T-cell (primary cell): Measurements from ENCODE around the gene TSR3. TPM values are rescaled to one million over a fixed set of nuclear protein-coding genes. Genes with fewer than 3 reads are reported as not detected.

Experiments
- ATAC-seq, 4 experiments: fragments of 200-7000 bp in 3 of 4; fragments of 150-1000 bp in 1 of 4; cut with Tn5 transposase; replicated peaks in 1 of 4; 1 replicate in 3 of 4; 2 replicates in 1 of 4; pipeline ENCODE4 v1.10.0; 2021; ENCODE audit warnings: moderate library complexity in 3 of 4, mild to moderate bottlenecking in 2 of 4, moderate number of reproducible peaks in 1 of 4
- CTCF ChIA-PET, 2 donors: fragments of 300-600 bp; sonication (Branson Sonifier 250); formaldehyde crosslinking; loops; one replicate each; lab custom pipeline; 2022; ENCODE audit warnings: antibody characterized with exemption in 2 of 2; lab: Charles Lee
- POLR2A ChIA-PET, 2 donors: fragments of 300-600 bp; sonication (Branson Sonifier 250); formaldehyde crosslinking; loops; one replicate each; lab custom pipeline; 2022; ENCODE audit warnings: antibody characterized with exemption in 2 of 2; lab: Charles Lee
- DNase-seq, 35 experiments: peaks; one replicate each; pipeline versions ENCODE4 v3.0.0 to v3.0.0-alpha.2; 2013 to 2023
- H3K27ac ChIP-seq: one replicate; pipeline ENCODE4 v1.5.1; 2013; ENCODE audit warnings: low read length
- H3K27me3 ChIP-seq, 2 experiments: replicated peaks in 1 of 2; 1 replicate in 1 of 2; 2 replicates in 1 of 2; pipeline versions ENCODE4 v1.6.1 to v1.7.0; 2013; ENCODE audit warnings: low read length in 1 of 2, mixed read lengths in 1 of 2; ENCODE audit not compliant: control insufficient read depth in 2 of 2, insufficient read depth in 2 of 2; ENCODE audit errors: extremely low read depth in 1 of 2
- H3K36me3 ChIP-seq, 2 donors: 1 replicate in 1 of 2; 2 replicates in 1 of 2; pipeline versions ENCODE4 v1.6.1 to v1.7.0; 2013; ENCODE audit warnings: low read length in 1 of 2; ENCODE audit not compliant: control insufficient read depth in 2 of 2, insufficient read depth in 1 of 2; ENCODE audit errors: extremely low read depth in 1 of 2
- H3K4me1 ChIP-seq, 2 experiments: 1 replicate in 1 of 2; 2 replicates in 1 of 2; pipeline versions ENCODE4 v1.6.1 to v1.7.0; 2013; ENCODE audit warnings: low read length in 2 of 2, mixed read lengths in 1 of 2; ENCODE audit not compliant: insufficient read depth in 2 of 2, control insufficient read depth in 1 of 2; ENCODE audit errors: extremely low read depth in 1 of 2
- H3K4me3 ChIP-seq, 2 donors: 1 replicate in 1 of 2; 2 replicates in 1 of 2; pipeline versions ENCODE4 v1.5.1 to v1.7.0; 2013; ENCODE audit warnings: mild to moderate bottlenecking in 2 of 2, low read length in 1 of 2, moderate library complexity in 1 of 2; ENCODE audit not compliant: control insufficient read depth in 1 of 2; ENCODE audit errors: extremely low read depth in 1 of 2
- H3K9me3 ChIP-seq: 2 replicates; pipeline ENCODE4 v1.7.0; 2013
- H3K27ac Mint-ChIP-seq, 2 donors: one replicate each; pipeline ENCODE4 v1.8.0; 2020 to 2021; ENCODE audit warnings: mild to moderate bottlenecking in 2 of 2, mixed read lengths in 2 of 2
- H3K27me3 Mint-ChIP-seq, 2 donors: one replicate each; pipeline ENCODE4 v1.8.0; 2021 to 2022; ENCODE audit warnings: mixed read lengths in 2 of 2
- H3K36me3 Mint-ChIP-seq: one replicate; pipeline ENCODE4 v1.8.0; 2021; ENCODE audit warnings: mixed read lengths
- H3K4me1 Mint-ChIP-seq, 3 donors: one replicate each; pipeline ENCODE4 v1.8.0; 2020 to 2022; ENCODE audit warnings: mixed read lengths in 3 of 3, mild to moderate bottlenecking in 1 of 3
- H3K4me3 Mint-ChIP-seq, 3 donors: one replicate each; pipeline ENCODE4 v1.8.0; 2020 to 2022; ENCODE audit warnings: mild to moderate bottlenecking in 3 of 3, mixed read lengths in 3 of 3, moderate library complexity in 3 of 3
- H3K9me3 Mint-ChIP-seq, 3 donors: one replicate each; pipeline ENCODE4 v1.8.0; 2020 to 2022; ENCODE audit warnings: mixed read lengths in 3 of 3
- WGBS: methylation state at CpG from one replicate; pipeline ENCODE4 v1.1.5; 2013; ENCODE audit warnings: missing lambda C conversion rate; ENCODE audit not compliant: insufficient coverage; 5-methylcytosine and 5-hydroxymethylcytosine counted together
- total RNA-seq, 35 experiments: library from RNA in 6 of 35; stranded (reverse) in 6 of 35; fragments of 120-200 nt in 1 of 35; gene quantifications; one replicate each; pipeline versions ENCODE4 v1.2.1 to v1.2.4 and lab custom pipeline; 2013 to 2026

Gene TSR3
- total RNA-seq, result 10 to 100 TPM; 25.4 to 53.1 (median 48.1) TPM
- 35.3 TPM for total RNA-seq (2013)
- 14.7 to 75.7 (median 30.5) reads per million in 29 experiments for total RNA-seq (lab: John Stamatoyannopoulos, UW)

DNA sequence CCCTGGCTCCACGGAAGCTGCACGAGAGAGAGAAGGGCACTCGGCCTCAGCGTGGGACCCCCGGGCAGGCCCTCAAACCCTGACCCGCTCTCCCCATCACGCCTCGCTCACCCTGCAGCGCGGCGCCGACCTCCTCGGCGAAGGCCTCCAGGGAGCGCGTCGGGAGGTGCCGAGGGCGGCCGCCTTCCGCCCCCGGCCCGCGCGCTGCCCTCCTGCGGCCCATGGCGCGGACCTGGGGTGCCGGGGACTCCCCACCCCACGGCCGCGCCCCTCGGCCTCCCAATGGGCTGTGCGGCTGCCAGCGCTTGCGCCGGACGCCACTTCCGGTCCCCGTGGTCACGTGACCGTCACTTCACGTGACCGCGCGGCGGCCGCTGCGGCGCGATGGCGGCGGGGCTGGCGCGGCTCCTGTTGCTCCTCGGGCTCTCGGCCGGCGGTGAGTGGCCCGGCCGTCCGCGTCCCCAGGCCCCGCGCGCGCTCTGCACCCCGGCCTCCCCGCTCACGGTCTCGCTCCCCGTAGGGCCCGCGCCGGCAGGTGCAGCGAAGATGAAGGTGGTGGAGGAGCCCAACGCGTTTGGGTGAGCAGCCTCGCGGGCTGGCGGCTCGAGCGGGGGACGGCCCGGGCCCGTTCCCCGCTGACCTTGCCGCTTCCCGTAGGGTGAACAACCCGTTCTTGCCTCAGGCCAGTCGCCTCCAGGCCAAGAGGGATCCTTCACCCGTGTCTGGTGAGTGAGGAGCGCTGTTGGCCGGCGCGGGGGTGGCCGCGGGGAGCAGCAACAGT is at the start of gene TSR3, which contains the start of gene GNPTG:
Gene TSR3 (minus strand): TSS at position 297 of the 781 bp plus-strand sequence. CDS start 74 bp downstream, at position 223.
Gene GNPTG (plus strand): TSS at position 350 of the 781 bp plus-strand sequence. CDS start 35 bp downstream, at position 385.
- no peaks in the 10 kb centered on the region for H3K36me3 Mint-ChIP-seq
- ChIA-PET CTCF (no interaction called here), POLR2A (no interaction called here)
- peak within 1 kb of the TSS; percentile 67 to 94 for H3K4me3 ChIP-seq
- no peak within 1 kb of the TSS for H3K27ac ChIP-seq
- DNase-seq (peak; percentile 63 to 93 (median 78)), ATAC-seq (peak; percentile 85 to 94 (median 86))
- H3K36me3 ChIP-seq, result peaks cover 0 to 26% of the 10 kb centered on the region in 2 donors
- no peaks in the 10 kb centered on the region for H3K9me3 ChIP-seq
- H3K4me1 ChIP-seq, result peaks cover 11 to 45% of the 10 kb centered on the region in 2 experiments
- H3K27me3 Mint-ChIP-seq, result peaks cover 0 to 1% of the 10 kb centered on the region in 2 donors
- peaks cover 28 to 44% (median 34%) of the 10 kb centered on the region in 3 donors for H3K4me1 Mint-ChIP-seq
- H3K9me3 Mint-ChIP-seq, result no peaks in the 10 kb centered on the region
- H3K27ac Mint-ChIP-seq, result peak within 1 kb of the TSS; percentile 75 to 84
- H3K27me3 ChIP-seq, result no peaks in the 10 kb centered on the region
- WGBS, result under 1% methylated on average over 92 of the region's 98 CpGs
- H3K4me3 Mint-ChIP-seq, result peak within 1 kb of the TSS; percentile 80 to 84 (median 82)

DNA sequence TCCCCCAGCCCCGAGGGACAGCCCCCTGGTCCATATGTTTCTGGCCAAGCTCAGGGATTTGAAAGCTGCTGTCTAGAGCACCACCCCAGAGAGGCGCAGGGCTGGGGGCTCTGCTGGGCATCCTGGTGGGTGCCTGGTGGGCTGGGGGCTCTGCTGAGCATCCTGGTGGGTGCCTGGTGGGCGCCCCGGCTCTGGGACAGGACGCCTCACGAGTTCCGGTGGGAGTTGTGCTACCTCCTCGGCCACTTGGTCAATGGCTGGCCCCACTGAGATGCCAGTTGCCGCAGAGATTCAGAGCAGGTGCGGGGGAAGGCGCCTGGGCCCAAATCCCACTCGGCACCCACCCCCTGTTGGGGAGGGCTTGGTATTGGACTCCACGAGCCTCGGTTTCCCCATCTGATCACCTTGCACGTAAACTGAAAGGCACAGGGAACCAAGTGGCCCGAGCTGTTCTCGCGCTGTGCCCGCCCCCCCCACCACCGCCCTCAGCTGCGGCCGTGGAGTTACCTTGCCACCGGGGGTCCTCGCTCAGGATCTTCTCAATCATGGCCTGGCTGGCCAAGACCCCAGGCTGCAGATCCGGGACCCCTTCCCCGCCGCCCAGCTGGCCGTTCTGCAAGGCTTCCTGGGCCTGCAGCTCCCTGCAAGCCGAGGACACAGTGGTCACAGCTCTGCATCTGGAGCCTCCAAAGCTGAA is 49.5 kb upstream of the TSR3 start:
- H3K4me3 ChIP-seq, result no peak overlapping the region
- no peak overlapping the region for H3K27ac ChIP-seq
- Mint-ChIP-seq H3K27me3 (no peaks in the 10 kb centered on the region), H3K27ac (no peak overlapping the region), H3K9me3 (no peaks in the 10 kb centered on the region), H3K36me3 (peaks cover 19% of the 10 kb centered on the region), H3K4me3 (no peak overlapping the region), H3K4me1 (peaks cover 6 to 26% (median 8%) of the 10 kb centered on the region in 3 donors)
- ATAC-seq (no peak), DNase-seq (no peak)
- no peaks in the 10 kb centered on the region for H3K27me3 ChIP-seq
- H3K4me1 ChIP-seq, result peaks cover 0 to 2% of the 10 kb centered on the region in 2 experiments
- H3K9me3 ChIP-seq, result no peaks in the 10 kb centered on the region
- WGBS, result 95% methylated on average over 26 of the region's 29 CpGs
- POLR2A ChIA-PET, result interaction anchor here in 1 of 2 donors (0.6 kb wide), 1 partner anchor 177 kb away, joined by 3 read pairs; no protein-coding TSS in a partner anchor
- CTCF ChIA-PET, result no interaction called here
- H3K36me3 ChIP-seq, result peaks cover 32 to 64% of the 10 kb centered on the region in 2 donors

DNA sequence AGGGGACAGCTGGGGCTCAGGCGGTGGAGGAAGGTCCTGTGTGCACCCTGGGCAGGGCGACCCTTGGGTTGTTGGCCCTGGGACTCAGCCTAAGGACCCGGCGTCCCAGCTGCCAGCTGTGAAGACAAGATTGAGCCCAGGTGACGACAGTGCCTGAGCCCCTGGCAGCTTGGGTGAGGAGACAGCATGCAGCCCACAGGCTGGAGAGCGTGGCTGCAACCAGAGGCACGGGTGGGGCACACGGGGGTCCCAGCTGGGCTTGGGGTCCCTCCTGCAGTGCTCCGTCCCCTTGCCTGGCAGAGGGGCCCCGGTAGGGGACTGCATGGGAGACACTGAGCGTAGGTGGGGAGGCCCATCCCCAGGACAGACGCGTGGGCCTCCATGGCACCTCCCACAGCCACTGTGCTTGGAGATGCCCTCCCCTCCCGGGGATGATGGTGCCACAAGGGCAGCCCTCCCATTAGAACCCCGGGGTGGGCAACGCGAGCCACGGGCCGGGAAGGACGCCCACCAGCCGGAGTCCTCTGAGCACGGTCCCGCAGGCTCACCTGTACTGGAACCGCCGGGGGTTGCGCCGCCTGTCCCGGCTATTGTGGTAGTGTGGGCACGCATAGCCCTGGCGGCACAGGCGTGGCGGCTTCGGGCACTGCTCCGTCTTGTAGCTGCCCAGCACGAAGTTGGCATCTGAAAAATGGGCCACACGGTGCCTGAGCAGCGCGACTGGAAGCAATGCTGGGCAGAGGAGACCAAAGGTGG is 47.3 kb upstream of the TSR3 start:
- H3K27me3 Mint-ChIP-seq, result no peaks in the 10 kb centered on the region
- peaks cover 41 to 66% of the 10 kb centered on the region in 2 donors for H3K36me3 ChIP-seq
- H3K9me3 ChIP-seq, result no peaks in the 10 kb centered on the region
- H3K4me1 Mint-ChIP-seq, result peaks cover 2 to 16% (median 3%) of the 10 kb centered on the region in 3 donors
- H3K9me3 Mint-ChIP-seq, result no peaks in the 10 kb centered on the region
- no peak overlapping the region for H3K4me3 Mint-ChIP-seq
- no peaks in the 10 kb centered on the region for H3K4me1 ChIP-seq
- no peak overlapping the region for H3K27ac Mint-ChIP-seq
- no peak overlapping the region for H3K27ac ChIP-seq
- 95% methylated on average over 38 of the region's 38 CpGs for WGBS
- H3K27me3 ChIP-seq, result no peaks in the 10 kb centered on the region
- ChIA-PET POLR2A (no interaction called here), CTCF (no interaction called here)
- no peak for DNase-seq
- peaks cover 19% of the 10 kb centered on the region for H3K36me3 Mint-ChIP-seq
- no peak for ATAC-seq
- no peak overlapping the region for H3K4me3 ChIP-seq

DNA sequence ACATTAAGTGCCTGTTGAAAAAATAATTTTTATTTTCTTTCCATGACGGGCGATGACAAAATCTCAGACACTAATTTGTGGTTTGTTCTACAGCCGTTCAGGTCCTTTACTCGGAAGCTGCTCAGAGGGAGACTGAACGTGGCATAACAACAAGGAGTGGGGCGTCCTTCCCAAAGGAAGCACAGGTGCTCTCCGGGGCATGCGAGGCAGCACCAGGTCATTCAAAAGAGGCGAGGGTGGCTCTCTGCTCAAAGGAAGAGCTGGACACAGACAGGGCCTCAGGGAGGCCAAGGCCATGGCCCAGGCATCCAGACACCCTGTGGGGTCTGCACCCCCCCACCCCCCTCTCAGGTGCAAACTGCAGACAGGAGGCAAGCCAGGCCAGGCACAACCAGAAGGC is 46.7 kb upstream of the TSR3 start:
- CTCF ChIA-PET, result no interaction called here

DNA sequence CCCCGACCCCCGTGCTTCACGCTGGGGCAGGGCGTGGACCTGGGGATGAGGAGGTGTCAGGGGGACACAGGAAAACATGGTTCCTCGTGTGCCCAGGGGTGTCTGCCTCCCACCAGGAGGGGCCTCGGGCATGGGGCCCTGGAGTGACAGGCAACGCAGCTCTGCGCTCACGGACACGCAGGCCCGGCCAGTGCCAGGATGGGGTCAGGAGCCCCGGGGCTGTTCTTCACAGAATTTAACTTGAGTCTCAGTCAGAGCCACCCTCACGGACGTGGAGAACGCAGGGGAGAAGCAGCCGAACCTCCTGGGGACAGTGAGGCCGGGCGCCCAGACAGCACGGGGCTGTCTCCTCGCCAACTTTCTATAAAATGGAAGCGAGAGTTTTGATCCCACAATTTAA is 46.1 kb upstream of the TSR3 start:
- ChIA-PET CTCF (no interaction called here), POLR2A (no interaction called here)
- no peak overlapping the region for H3K4me3 Mint-ChIP-seq
- peaks cover 17% of the 10 kb centered on the region for H3K36me3 Mint-ChIP-seq
- H3K27me3 Mint-ChIP-seq, result no peaks in the 10 kb centered on the region
- no peak overlapping the region for H3K27ac Mint-ChIP-seq
- Histone ChIP-seq H3K4me1 (no peaks in the 10 kb centered on the region), H3K4me3 (no peak overlapping the region), H3K36me3 (peaks cover 43 to 66% of the 10 kb centered on the region in 2 donors), H3K27ac (no peak overlapping the region), H3K9me3 (no peaks in the 10 kb centered on the region), H3K27me3 (no peaks in the 10 kb centered on the region)
- 92% methylated on average over 15 of the region's 21 CpGs for WGBS
- DNase-seq, result no peak
- no peak for ATAC-seq
- H3K4me1 Mint-ChIP-seq, result peaks cover 0 to 15% (median 0%) of the 10 kb centered on the region in 3 donors
- no peaks in the 10 kb centered on the region for H3K9me3 Mint-ChIP-seq

More for the DNA sequence above, 46.7 kb upstream of the TSR3 start:
- POLR2A ChIA-PET, result no interaction called here
- Mint-ChIP-seq H3K36me3 (peaks cover 17% of the 10 kb centered on the region), H3K4me1 (peaks cover 1 to 15% (median 1%) of the 10 kb centered on the region in 3 donors), H3K27me3 (no peaks in the 10 kb centered on the region), H3K4me3 (no peak overlapping the region), H3K9me3 (no peaks in the 10 kb centered on the region), H3K27ac (no peak overlapping the region)
- DNase-seq (no peak), ATAC-seq (no peak)
- over 99% methylated on average over 9 of the region's 9 CpGs for WGBS
- peaks cover 44 to 66% of the 10 kb centered on the region in 2 donors for H3K36me3 ChIP-seq
- no peaks in the 10 kb centered on the region for H3K9me3 ChIP-seq
- no peaks in the 10 kb centered on the region for H3K4me1 ChIP-seq
- H3K27ac ChIP-seq, result no peak overlapping the region
- H3K27me3 ChIP-seq, result no peaks in the 10 kb centered on the region
- no peak overlapping the region for H3K4me3 ChIP-seq
